ENCODE measurements around the gene PTPRM. TPM values are rescaled to one million over a fixed set of nuclear protein-coding genes. Genes with fewer than 3 reads are reported as not detected.

The PTPRM gene
- total RNA-seq, 1 experiment from 2014 or later: 6.2 TPM

DNA sequence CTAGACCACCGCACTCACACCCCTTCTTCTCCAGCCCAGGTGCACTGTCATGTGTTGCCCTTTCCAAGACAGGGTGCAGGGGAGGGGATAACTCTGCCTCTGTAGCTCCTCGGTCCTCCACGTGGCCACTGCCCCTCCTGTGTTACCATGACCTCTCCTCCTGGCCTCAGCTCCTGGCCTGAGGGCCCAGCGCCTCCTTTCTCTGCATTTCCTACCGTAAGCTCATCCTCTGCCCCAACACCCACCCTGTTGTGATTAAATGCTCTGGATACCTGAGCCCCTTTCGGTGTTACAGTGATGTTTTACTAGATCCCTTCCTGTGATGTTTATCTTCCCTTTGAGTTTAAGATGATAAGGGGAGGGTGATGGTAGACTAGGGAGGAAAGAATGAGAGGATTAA, 242.3 kb downstream of the PTPRM start:
- Mint-ChIP-seq H3K27me3 (ENCODE audit: low read depth) (no peaks in the 10 kb centered on the region), H3K9me3 (peaks cover 8 to 9% of the 10 kb centered on the region in 2 experiments), H3K36me3 (ENCODE audit: insufficient read depth in 1 of 3, low read depth in 3 of 3) (peaks cover 6 to 9% (median 6%) of the 10 kb centered on the region in 3 experiments; a peak in 6 of 7 replicates), H3K4me3 (no peak overlapping the region), H3K27ac (peak overlapping the region in 1 of 3 experiments; percentile 63; a peak in 2 of 7 replicates), H3K4me1 (peaks cover 11 to 15% of the 10 kb centered on the region in 2 experiments)
- H4K5ac ChIP-seq (ENCODE audit: insufficient read length, low read depth, low read length): no peak overlapping the region
- no peaks in the 10 kb centered on the region for H3K79me1 ChIP-seq (ENCODE audit: insufficient read depth, low read depth, low read length, poor library complexity, severe bottlenecking)
- H3K18ac ChIP-seq (ENCODE audit: insufficient read length, low read depth, low read length): no peak overlapping the region
- no peak overlapping the region for H2BK20ac ChIP-seq (ENCODE audit: low read depth, low read length, poor library complexity, severe bottlenecking)
- H3K23ac ChIP-seq (ENCODE audit: insufficient read length, low read depth, low read length): no peak overlapping the region
- H4K20me1 ChIP-seq (ENCODE audit: control insufficient read depth, insufficient read depth, insufficient read length): no peaks in the 10 kb centered on the region
- no peak overlapping the region for H2BK5ac ChIP-seq (ENCODE audit: insufficient read length, low read length)
- no peak overlapping the region for H4K8ac ChIP-seq (replicated peaks; ENCODE audit: insufficient read length, low read depth, low read length)
- H3K56ac ChIP-seq (ENCODE audit: insufficient read length, low read depth, low read length): no peak overlapping the region
- WGBS (ENCODE audit: extremely low coverage, insufficient read length, low lambda C conversion rate): no CpG with 5 or more reads among the region's 6 CpGs
- no peak overlapping the region for H3K4me2 ChIP-seq (ENCODE audit: insufficient read depth, insufficient read length, low read length)
- no peak overlapping the region for H3K9ac ChIP-seq (ENCODE audit: extremely low read depth, insufficient read length, low read length)
- no peaks in the 10 kb centered on the region for H3K79me2 ChIP-seq (ENCODE audit: insufficient read depth, low read length)
- no peak overlapping the region for H2AK5ac ChIP-seq (ENCODE audit: insufficient read length, low read length)
- no peak overlapping the region for H2AFZ ChIP-seq (ENCODE audit: low read length)
- H3K4ac ChIP-seq (ENCODE audit: low read depth, low read length): no peak overlapping the region
- H2BK15ac ChIP-seq (ENCODE audit: low read depth, low read length): no peak overlapping the region
- H3T11ph ChIP-seq (ENCODE audit: low read length): no peak overlapping the region
- H3K27ac ChIP-seq (ENCODE audit: insufficient read length, low read depth, low read length): no peak overlapping the region
- TF ChIP-seq, protein P1, sequence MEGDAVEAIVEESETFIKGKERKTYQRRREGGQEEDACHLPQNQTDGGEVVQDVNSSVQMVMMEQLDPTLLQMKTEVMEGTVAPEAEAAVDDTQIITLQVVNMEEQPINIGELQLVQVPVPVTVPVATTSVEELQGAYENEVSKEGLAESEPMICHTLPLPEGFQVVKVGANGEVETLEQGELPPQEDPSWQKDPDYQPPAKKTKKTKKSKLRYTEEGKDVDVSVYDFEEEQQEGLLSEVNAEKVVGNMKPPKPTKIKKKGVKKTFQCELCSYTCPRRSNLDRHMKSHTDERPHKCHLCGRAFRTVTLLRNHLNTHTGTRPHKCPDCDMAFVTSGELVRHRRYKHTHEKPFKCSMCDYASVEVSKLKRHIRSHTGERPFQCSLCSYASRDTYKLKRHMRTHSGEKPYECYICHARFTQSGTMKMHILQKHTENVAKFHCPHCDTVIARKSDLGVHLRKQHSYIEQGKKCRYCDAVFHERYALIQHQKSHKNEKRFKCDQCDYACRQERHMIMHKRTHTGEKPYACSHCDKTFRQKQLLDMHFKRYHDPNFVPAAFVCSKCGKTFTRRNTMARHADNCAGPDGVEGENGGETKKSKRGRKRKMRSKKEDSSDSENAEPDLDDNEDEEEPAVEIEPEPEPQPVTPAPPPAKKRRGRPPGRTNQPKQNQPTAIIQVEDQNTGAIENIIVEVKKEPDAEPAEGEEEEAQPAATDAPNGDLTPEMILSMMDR (conservative IDR thresholded peaks at IDR 0.05): no peak
- H2BK120ac ChIP-seq (ENCODE audit: low read depth, low read length, poor library complexity, severe bottlenecking): no peak overlapping the region
- no peak overlapping the region for H4K91ac ChIP-seq (ENCODE audit: insufficient read length, low read depth, low read length)
- H2BK12ac ChIP-seq (ENCODE audit: insufficient read length, low read depth, low read length): no peak overlapping the region
- H3K9me3 ChIP-seq (ENCODE audit: control insufficient read depth, low read depth, low read length): peaks cover 5% of the 10 kb centered on the region
- H3K23me2 ChIP-seq (ENCODE audit: insufficient read length, low read depth, low read length, poor library complexity, severe bottlenecking): no peaks in the 10 kb centered on the region
- H3K27me3 ChIP-seq (ENCODE audit: insufficient read depth, low read length): no peaks in the 10 kb centered on the region; the same call in 1 of the 2 replicates
- no peak for DNase-seq
- H3K14ac ChIP-seq (ENCODE audit: insufficient read depth, low read length): peak overlapping the region; percentile 6; the same call in 1 of the 2 replicates
- no peaks in the 10 kb centered on the region for H3K4me1 ChIP-seq (ENCODE audit: insufficient read depth, low read length)
